Activated CD8-positive, alpha-beta T cell treated with anti-CD3 and anti-CD28 coated beads for 36 hours (primary cell): Measurements from ENCODE around the gene TSEN15. TPM values are rescaled to one million over a fixed set of nuclear protein-coding genes. Genes with fewer than 3 reads are reported as not detected.

Source experiments
- ATAC-seq: fragments of 200-7000 bp; cut with Tn5 transposase; one replicate; pipeline ENCODE4 v1.10.0; 2021; ENCODE audit warnings: mild to moderate bottlenecking, moderate library complexity
- CTCF ChIA-PET: fragments of 350-600 bp; sonication (Branson Sonifier 250); formaldehyde crosslinking; loops from one replicate; lab custom pipeline; 2021; ENCODE audit warnings: antibody characterized with exemption; lab: Charles Lee
- POLR2A ChIA-PET: fragments of 350-600 bp; sonication (Branson Sonifier 250); formaldehyde crosslinking; loops from one replicate; lab custom pipeline; 2021; ENCODE audit warnings: antibody characterized with exemption; lab: Charles Lee
- DNase-seq: peaks from one replicate; pipeline ENCODE4 v3.0.0-alpha.2; 2020
- H3K27ac Mint-ChIP-seq: one replicate; pipeline ENCODE4 v1.8.0; 2021; ENCODE audit warnings: mild to moderate bottlenecking, mixed read lengths
- H3K27me3 Mint-ChIP-seq: one replicate; pipeline ENCODE4 v1.8.0; 2021; ENCODE audit warnings: mixed read lengths
- H3K36me3 Mint-ChIP-seq: one replicate; pipeline ENCODE4 v1.8.0; 2021; ENCODE audit warnings: low read depth, mixed read lengths
- H3K4me1 Mint-ChIP-seq: one replicate; pipeline ENCODE4 v1.8.0; 2021; ENCODE audit warnings: low read depth, mixed read lengths
- H3K4me3 Mint-ChIP-seq: one replicate; pipeline ENCODE4 v1.8.0; 2021; ENCODE audit warnings: mild to moderate bottlenecking, moderate library complexity, mixed read lengths
- H3K9me3 Mint-ChIP-seq: one replicate; pipeline ENCODE4 v1.8.0; 2021; ENCODE audit warnings: mixed read lengths
- CTCF ChIP-seq: fragments of 200-600 bp; IDR thresholded peaks from one replicate; pipeline ENCODE4 v1.8.0; 2022; ENCODE audit warnings: antibody characterized with exemption, mild to moderate bottlenecking
- intact Hi-C: fragments of 100-400 bp; cut with micrococcal nuclease; formaldehyde crosslinking; loops from one replicate; pipeline ENCODE4 v1.10.0; 2022
- total RNA-seq, 2 experiments: library from RNA; stranded (reverse); gene quantifications; one replicate each; pipeline ENCODE4 v1.2.3, GENCODE V29; 2021

Gene TSEN15
- total RNA-seq, 2 experiments from 2014 or later, result 48.2 to 49.1 TPM

- CTCF ChIA-PET, result interaction anchor here (1.1 kb wide), 1 partner anchor 18 kb away, joined by 3 read pairs; no protein-coding TSS in a partner anchor
- Mint-ChIP-seq H3K36me3 (peaks cover 11% of the 10 kb centered on the region), H3K27ac (no peak overlapping the region), H3K27me3 (peaks cover 11% of the 10 kb centered on the region), H3K9me3 (peaks cover 3% of the 10 kb centered on the region), H3K4me3 (no peak overlapping the region), H3K4me1 (peaks cover 27% of the 10 kb centered on the region)
- no peak for ATAC-seq
- POLR2A ChIA-PET, result interaction anchor here (0.7 kb wide), 1 partner anchor 94 kb away, joined by 3 read pairs; no protein-coding TSS in a partner anchor
- TF ChIP-seq CTCF, result no peak
- DNase-seq, result no peak
- intact Hi-C loops, result no loop called here
These were observed 2.2 kb upstream of the TSEN15 start for GRCh38 chr1:184049291-184049690.

- Mint-ChIP-seq H3K4me1 (peaks cover 30% of the 10 kb centered on the region), H3K9me3 (peaks cover 3% of the 10 kb centered on the region), H3K4me3 (peak overlapping the region; percentile 15), H3K27me3 (peaks cover 11% of the 10 kb centered on the region), H3K27ac (peak overlapping the region; percentile 98), H3K36me3 (peaks cover 17% of the 10 kb centered on the region)
- ATAC-seq, result no peak
- no peak for DNase-seq
- no peak for TF ChIP-seq CTCF
- intact Hi-C loops, result no loop called here
- POLR2A ChIA-PET, result interaction anchor here (0.7 to 2.9 kb wide), 2 partner anchors 12 to 95 kb away, joined by 3 to 41 read pairs; partner anchors contain the start of gene COLGALT2
- CTCF ChIA-PET, result interaction anchor here (1.1 kb wide), 1 partner anchor 134 kb away, joined by 4 read pairs; no protein-coding TSS in a partner anchor
These were observed 1.6 kb upstream of the TSEN15 start for GRCh38 chr1:184049836-184050468.

- ChIA-PET CTCF (interaction anchor here (1.1 to 1.2 kb wide), 3 partner anchors 16 to 170 kb away, joined by 3 to 4 read pairs (median 3); no protein-coding TSS in a partner anchor), POLR2A (interaction anchor here (1.1 to 2.9 kb wide), 5 partner anchors 8 to 94 kb away, joined by 3 to 41 read pairs (median 7); partner anchors contain the start of gene COLGALT2)
- H3K27ac Mint-ChIP-seq, result peak overlapping the region; percentile 98
- TF ChIP-seq CTCF, result no peak
- H3K36me3 Mint-ChIP-seq, result peaks cover 21% of the 10 kb centered on the region
- peaks cover 3% of the 10 kb centered on the region for H3K9me3 Mint-ChIP-seq
- DNase-seq, result no peak
- H3K27me3 Mint-ChIP-seq, result peaks cover 10% of the 10 kb centered on the region
- H3K4me3 Mint-ChIP-seq, result peak overlapping the region; percentile 86
- ATAC-seq, result no peak
- H3K4me1 Mint-ChIP-seq, result peaks cover 32% of the 10 kb centered on the region
- intact Hi-C loops, result no loop called here
These were observed 894 bp upstream of the TSEN15 start for GRCh38 chr1:184050636-184051035.

- intact Hi-C loops, result no loop called here
- ATAC-seq (peak; percentile 32), DNase-seq (no peak)
- Mint-ChIP-seq H3K27ac (peak overlapping the region; percentile 98), H3K4me1 (peaks cover 34% of the 10 kb centered on the region), H3K4me3 (peak overlapping the region; percentile 86), H3K36me3 (peaks cover 24% of the 10 kb centered on the region), H3K9me3 (peaks cover 3% of the 10 kb centered on the region), H3K27me3 (peaks cover 10% of the 10 kb centered on the region)
- ChIA-PET CTCF (interaction anchor here (0.9 to 1.6 kb wide), 6 partner anchors 8 to 613 kb away, joined by 3 to 5 read pairs (median 3); no protein-coding TSS in a partner anchor), POLR2A (interaction anchor here (0.6 to 2.9 kb wide), 10 partner anchors 9 to 135 kb away, joined by 3 to 41 read pairs (median 4); partner anchors contain the start of gene COLGALT2)
- TF ChIP-seq CTCF, result no peak
These were observed 419 bp upstream of the TSEN15 start for GRCh38 chr1:184051138-184051484.

- peak overlapping the region; percentile 86 for H3K4me3 Mint-ChIP-seq
- CTCF ChIA-PET, result interaction anchor here (1.0 to 1.6 kb wide), 5 partner anchors 16 to 612 kb away, joined by 3 to 5 read pairs (median 3); no protein-coding TSS in a partner anchor
These were observed 647 bp downstream of the TSEN15 start for GRCh38 chr1:184052194-184052559.

More at GRCh38 chr1:184052194-184052559, 647 bp downstream of the TSEN15 start:
- H3K4me1 Mint-ChIP-seq, result peaks cover 40% of the 10 kb centered on the region
- H3K9me3 Mint-ChIP-seq, result peaks cover 3% of the 10 kb centered on the region
- no peak for TF ChIP-seq CTCF
- peaks cover 33% of the 10 kb centered on the region for H3K36me3 Mint-ChIP-seq
- peak overlapping the region; percentile 98 for H3K27ac Mint-ChIP-seq
- DNase-seq, result no peak
- no peak for ATAC-seq
- peaks cover 6% of the 10 kb centered on the region for H3K27me3 Mint-ChIP-seq
- POLR2A ChIA-PET, result interaction anchor here (1.0 to 2.9 kb wide), 5 partner anchors 14 to 136 kb away, joined by 3 to 41 read pairs (median 7); partner anchors contain the start of gene COLGALT2
- intact Hi-C loops, result no loop called here
